ENCODE measurements around the gene IL16.

- TF ChIP-seq, protein P1, sequence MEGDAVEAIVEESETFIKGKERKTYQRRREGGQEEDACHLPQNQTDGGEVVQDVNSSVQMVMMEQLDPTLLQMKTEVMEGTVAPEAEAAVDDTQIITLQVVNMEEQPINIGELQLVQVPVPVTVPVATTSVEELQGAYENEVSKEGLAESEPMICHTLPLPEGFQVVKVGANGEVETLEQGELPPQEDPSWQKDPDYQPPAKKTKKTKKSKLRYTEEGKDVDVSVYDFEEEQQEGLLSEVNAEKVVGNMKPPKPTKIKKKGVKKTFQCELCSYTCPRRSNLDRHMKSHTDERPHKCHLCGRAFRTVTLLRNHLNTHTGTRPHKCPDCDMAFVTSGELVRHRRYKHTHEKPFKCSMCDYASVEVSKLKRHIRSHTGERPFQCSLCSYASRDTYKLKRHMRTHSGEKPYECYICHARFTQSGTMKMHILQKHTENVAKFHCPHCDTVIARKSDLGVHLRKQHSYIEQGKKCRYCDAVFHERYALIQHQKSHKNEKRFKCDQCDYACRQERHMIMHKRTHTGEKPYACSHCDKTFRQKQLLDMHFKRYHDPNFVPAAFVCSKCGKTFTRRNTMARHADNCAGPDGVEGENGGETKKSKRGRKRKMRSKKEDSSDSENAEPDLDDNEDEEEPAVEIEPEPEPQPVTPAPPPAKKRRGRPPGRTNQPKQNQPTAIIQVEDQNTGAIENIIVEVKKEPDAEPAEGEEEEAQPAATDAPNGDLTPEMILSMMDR (IDR thresholded peaks at IDR 0.05), result no peak
- no peak for TF ChIP-seq POLR2A (IDR thresholded peaks at IDR 0.05)
These were observed 143.2 kb downstream of the IL16 start for GRCh38 chr15:81339851-81340250.
